Activated CD8-positive, alpha-beta memory T cell treated with anti-CD3 and anti-CD28 coated beads for 4 hours (primary cell): ENCODE data around the gene NOP10.
"Not testable (repeated sequence)": the region's sequence is repeated elsewhere in the genome, so short reads cannot be mapped to it uniquely, and the experiment has no call there.

ENCODE experiments used
- DNase-seq, 2 donors: peaks; one replicate each; pipeline ENCODE4 v3.0.0-alpha.2; 2020; ENCODE audit warnings: low read depth in 2 of 2

The NOP10 gene

GRCh38 chr15:34342737-34343575, at the start of gene NOP10, which contains the start of gene NUTM1:
TSS of gene NOP10 (minus strand) at chr15:34343136. CDS start at chr15:34343073, 63 bp downstream.
TSS of gene NUTM1 (plus strand) at chr15:34343315. CDS start at chr15:34343697, 382 bp downstream.
- DNase-seq = peak; percentile 86 to 87

GRCh38 chr15:34389594-34390086, 46.7 kb upstream of the NOP10 start:
- DNase-seq = not testable (repeated sequence)

- DNase-seq = not testable (repeated sequence)
These were observed 39.0 kb upstream of the NOP10 start for GRCh38 chr15:34381829-34382521.

- DNase-seq = not testable (repeated sequence)
These were observed 37.6 kb upstream of the NOP10 start for GRCh38 chr15:34380491-34380890.

GRCh38 chr15:34376856-34377255, 33.9 kb upstream of the NOP10 start:
- no peak for DNase-seq

GRCh38 chr15:34375541-34375940, 32.6 kb upstream of the NOP10 start:
- DNase-seq = not testable (repeated sequence)

GRCh38 chr15:34374816-34375215, 31.9 kb upstream of the NOP10 start:
- DNase-seq = no peak

GRCh38 chr15:34373951-34374350, 31.0 kb upstream of the NOP10 start:
- no peak for DNase-seq

GRCh38 chr15:34370643-34371042, 27.7 kb upstream of the NOP10 start:
- DNase-seq = no peak

- no peak for DNase-seq
These were observed 27.2 kb upstream of the NOP10 start for GRCh38 chr15:34370129-34370528.

- DNase-seq = peak; percentile 65 to 73
These were observed 24.5 kb upstream of the NOP10 start, which contains the start of gene LPCAT4 for GRCh38 chr15:34367101-34368081. TSS of gene LPCAT4 (minus strand) at chr15:34367196. CDS start at chr15:34367100, 96 bp downstream.

GRCh38 chr15:34366271-34367065, 23.5 kb upstream of the NOP10 start:
- peak in 1 of 2 donors; percentile 8 for DNase-seq

GRCh38 chr15:34365836-34366235, 22.9 kb upstream of the NOP10 start:
- DNase-seq = no peak

- no peak for DNase-seq
These were observed 22.3 kb upstream of the NOP10 start for GRCh38 chr15:34365091-34365825.

GRCh38 chr15:34364041-34364440, 21.1 kb upstream of the NOP10 start:
- DNase-seq = no peak

- no peak for DNase-seq
These were observed 19.3 kb upstream of the NOP10 start for GRCh38 chr15:34362047-34362773.

GRCh38 chr15:34361278-34361677, 18.3 kb upstream of the NOP10 start:
- DNase-seq = no peak

GRCh38 chr15:34360298-34360697, 17.4 kb upstream of the NOP10 start:
- DNase-seq = no peak

- DNase-seq = no peak
These were observed 16.5 kb upstream of the NOP10 start for GRCh38 chr15:34359416-34359815.
